HPDE6-E6E7 (cell line): ENCODE data around the gene RAB22A.
"Not testable (repeated sequence)": the region's sequence is repeated elsewhere in the genome, so short reads cannot be mapped to it uniquely, and the experiment has no call there.

Experiments
- DNase-seq: peaks from one replicate; pipeline ENCODE4 v3.0.0; 2011; ENCODE audit warnings: missing footprints; ENCODE audit errors: extremely low spot score

Gene RAB22A

GRCh38 chr20:58388882-58389323, 79.4 kb downstream of the RAB22A start, which contains the start of gene VAPB:
TSS of gene VAPB (plus strand) at chr20:58389229. CDS start at chr20:58389460, 231 bp downstream.
- DNase-seq, result peak; percentile 97

GRCh38 chr20:58389324-58389967, 79.9 kb downstream of the RAB22A start:
- DNase-seq, result peak; percentile 64

- DNase-seq, result no peak
Observed at GRCh38 chr20:58389968-58390658, 80.6 kb downstream of the RAB22A start.

GRCh38 chr20:58390659-58391035, 81.1 kb downstream of the RAB22A start:
- DNase-seq, result no peak

GRCh38 chr20:58392286-58392685, 82.8 kb downstream of the RAB22A start:
- no peak for DNase-seq

- no peak for DNase-seq
Observed at GRCh38 chr20:58393299-58393698, 83.8 kb downstream of the RAB22A start.

- no peak for DNase-seq
Observed at GRCh38 chr20:58394801-58395200, 85.3 kb downstream of the RAB22A start.

GRCh38 chr20:58395604-58396003, 86.1 kb downstream of the RAB22A start:
- DNase-seq, result no peak

GRCh38 chr20:58397429-58397828, 87.9 kb downstream of the RAB22A start:
- DNase-seq, result no peak

GRCh38 chr20:58398254-58398653, 88.7 kb downstream of the RAB22A start:
- DNase-seq, result no peak

- no peak for DNase-seq
Observed at GRCh38 chr20:58399926-58400325, 90.4 kb downstream of the RAB22A start.

- no peak for DNase-seq
Observed at GRCh38 chr20:58401162-58401561, 91.6 kb downstream of the RAB22A start.

GRCh38 chr20:58402305-58402704, 92.8 kb downstream of the RAB22A start:
- no peak for DNase-seq

GRCh38 chr20:58402827-58403226, 93.3 kb downstream of the RAB22A start:
- no peak for DNase-seq

GRCh38 chr20:58403272-58403671, 93.8 kb downstream of the RAB22A start:
- DNase-seq, result no peak

- no peak for DNase-seq
Observed at GRCh38 chr20:58405504-58406291, 96.2 kb downstream of the RAB22A start.

- no peak for DNase-seq
Observed at GRCh38 chr20:58406422-58407001, 97.0 kb downstream of the RAB22A start.

GRCh38 chr20:58407201-58407873, 97.8 kb downstream of the RAB22A start:
- DNase-seq, result peak; percentile 64

GRCh38 chr20:58407966-58408557, 98.5 kb downstream of the RAB22A start:
- no peak for DNase-seq

- DNase-seq, result no peak
Observed at GRCh38 chr20:58408603-58409246, 99.2 kb downstream of the RAB22A start.

GRCh38 chr20:58414216-58414615, 104.7 kb downstream of the RAB22A start:
- not testable (repeated sequence) for DNase-seq
